Fibroblast of lung (primary cell): Measurements from ENCODE around the gene EFNB3. TPM values are rescaled to one million over a fixed set of nuclear protein-coding genes. Genes with fewer than 3 reads are reported as not detected.

Source experiments
- DNase-seq, 2 donors: peaks; one replicate each; pipeline versions ENCODE4 v3.0.0 to v3.0.0-alpha.2; 2010; ENCODE audit warnings: low read depth in 2 of 2
- H2AFZ ChIP-seq: 2 replicates; pipeline ENCODE4 v1.5.1; 2012; ENCODE audit warnings: low read length, control low read depth, inconsistent platforms
- H3K27ac ChIP-seq: 2 replicates; pipeline ENCODE4 v1.5.1; 2011; ENCODE audit warnings: low read length, control low read depth; ENCODE audit not compliant: insufficient read depth
- H3K27me3 ChIP-seq: 2 replicates; pipeline ENCODE4 v1.5.1; 2011; ENCODE audit warnings: mild to moderate bottlenecking, low read length; ENCODE audit not compliant: control insufficient read depth, insufficient read depth
- H3K36me3 ChIP-seq: 2 replicates; pipeline ENCODE4 v1.5.1; 2011; ENCODE audit warnings: low read length; ENCODE audit not compliant: control insufficient read depth, insufficient read depth
- H3K4me1 ChIP-seq: 2 replicates; pipeline ENCODE4 v1.5.1; 2011; ENCODE audit warnings: low read length; ENCODE audit not compliant: control insufficient read depth, insufficient read depth; ENCODE audit errors: extremely low read depth
- H3K4me2 ChIP-seq: 2 replicates; pipeline ENCODE4 v1.5.1; 2011; ENCODE audit warnings: low read length, control low read depth; ENCODE audit not compliant: insufficient read depth; ENCODE audit errors: extremely low read depth
- H3K4me3 ChIP-seq, 4 experiments: fragments of 200-600 bp in 1 of 4; sonication (generic) in 1 of 4; replicated peaks in 1 of 4; 2 replicates each; pipeline ENCODE4 v1.5.1; 2011 to 2016; ENCODE audit warnings: low read length in 4 of 4, low read depth in 3 of 4, mild to moderate bottlenecking in 3 of 4, control low read depth in 2 of 4, inconsistent platforms in 1 of 4, mixed read lengths in 1 of 4; ENCODE audit not compliant: insufficient read depth in 1 of 4; ENCODE audit errors: control extremely low read depth in 1 of 4
- H3K79me2 ChIP-seq: 2 replicates; pipeline ENCODE4 v1.5.1; 2012; ENCODE audit warnings: mild to moderate bottlenecking, low read length, inconsistent platforms; ENCODE audit not compliant: control insufficient read depth, insufficient read depth
- H3K9ac ChIP-seq: 2 replicates; pipeline ENCODE4 v1.5.1; 2011; ENCODE audit warnings: mild to moderate bottlenecking, low read length, control low read depth; ENCODE audit not compliant: insufficient read depth
- H3K9me3 ChIP-seq: 2 replicates; pipeline ENCODE4 v1.5.1; 2012; ENCODE audit warnings: low read depth, low read length; ENCODE audit not compliant: control insufficient read depth, insufficient read depth
- H4K20me1 ChIP-seq: 2 replicates; pipeline ENCODE4 v1.5.1; 2011; ENCODE audit warnings: low read length; ENCODE audit not compliant: control insufficient read depth, insufficient read depth; ENCODE audit errors: extremely low read depth
- CTCF ChIP-seq, 2 donors: IDR thresholded peaks in 1 of 2; conservative IDR thresholded peaks in 1 of 2; 1 replicate in 1 of 2; 2 replicates in 1 of 2; pipeline ENCODE4 v1.5.1; 2011 to 2012; ENCODE audit warnings: low read length in 2 of 2, control low read depth in 1 of 2, inconsistent platforms in 1 of 2, low read depth in 1 of 2, mild to moderate bottlenecking in 1 of 2
- EZH2 ChIP-seq: IDR thresholded peaks from 2 replicates; pipeline ENCODE4 v1.5.1; 2012; ENCODE audit warnings: low read length, control low read depth, mild to moderate bottlenecking; ENCODE audit errors: missing control alignments
- polyA plus RNA-seq, 2 donors: library from polyadenylated mRNA; depleted of rRNA in 1 of 2; stranded (reverse) in 1 of 2; unstranded in 1 of 2; fragments of >200 nt; gene quantifications; 2 replicates each; pipeline ENCODE4 v1.2.1, GENCODE V29; 2011 to 2012; ENCODE audit warnings: missing spikeins in 1 of 2
- total RNA-seq: library from RNA; depleted of rRNA; stranded (reverse); fragments of >200 nt; gene quantifications from 2 replicates; pipeline ENCODE4 v1.2.1, GENCODE V29; 2014

The EFNB3 gene
- total and polyA plus RNA-seq, 2 donors (not counting 1 experiment from before 2014, with no cell fraction given) = 0.33 to 3.7 TPM

GRCh38 chr17:7745748-7746470 lies 40.9 kb downstream of the EFNB3 start:
- no peak overlapping the region for H3K4me3 ChIP-seq
- H3K9ac ChIP-seq = no peak overlapping the region
- H3K27me3 ChIP-seq = peaks cover 3% of the 10 kb centered on the region
- H4K20me1 ChIP-seq = no peaks in the 10 kb centered on the region
- peak; percentile 83 to 87 for DNase-seq
- no peak overlapping the region for H3K27ac ChIP-seq
- H3K4me1 ChIP-seq = peaks cover 19% of the 10 kb centered on the region
- no peaks in the 10 kb centered on the region for H3K9me3 ChIP-seq
- TF ChIP-seq EZH2 (no peak), CTCF (conservative IDR thresholded peaks at IDR 0.05 in 1 of 2, IDR thresholded peaks at IDR 0.05 in 1 of 2; ENCODE audit: low read depth in 1 of 2, low read length in 2 of 2) (peak in 1 of 2 donors; percentile 7)
- H3K79me2 ChIP-seq = no peaks in the 10 kb centered on the region
- H3K36me3 ChIP-seq = no peaks in the 10 kb centered on the region
- H3K4me2 ChIP-seq = peak overlapping the region; percentile 51
- H2AFZ ChIP-seq = no peak overlapping the region

GRCh38 chr17:7747635-7748071 lies 42.7 kb downstream of the EFNB3 start:
- no peak overlapping the region for H3K9ac ChIP-seq

More at GRCh38 chr17:7747635-7748071, 42.7 kb downstream of the EFNB3 start:
- Histone ChIP-seq H3K27ac (peak overlapping the region; percentile 54), H3K4me1 (peaks cover 19% of the 10 kb centered on the region), H3K79me2 (no peaks in the 10 kb centered on the region), H3K4me3 (no peak overlapping the region), H4K20me1 (no peaks in the 10 kb centered on the region), H3K4me2 (peak overlapping the region; percentile 61), H3K36me3 (no peaks in the 10 kb centered on the region), H3K9me3 (no peaks in the 10 kb centered on the region), H3K27me3 (no peaks in the 10 kb centered on the region), H2AFZ (peak overlapping the region; percentile 47)
- DNase-seq = peak; percentile 50 to 73
- no peak for TF ChIP-seq CTCF (conservative IDR thresholded peaks at IDR 0.05 in 1 of 2, IDR thresholded peaks at IDR 0.05 in 1 of 2; ENCODE audit: low read depth in 1 of 2, low read length in 2 of 2)
- no peak for TF ChIP-seq EZH2
